ENCODE results near the gene BTN3A1. TPM values are rescaled to one million over a fixed set of nuclear protein-coding genes. Genes with fewer than 3 reads are reported as not detected.
A peak's percentile ranks its signal among the peaks of the same experiment; 100 is the strongest.
"Not testable (repeated sequence)": the region's sequence is repeated elsewhere in the genome, so short reads cannot be mapped to it uniquely, and the experiment has no call there.

The BTN3A1 gene
- total and polyA plus RNA-seq, 2 donors, result 13.3 to 39.8 TPM

- Histone ChIP-seq H3K27ac (ENCODE audit: low read depth) (no peak overlapping the region), H3K36me3 (ENCODE audit: insufficient read depth) (no peaks in the 10 kb centered on the region), H3K4me3 (ENCODE audit: low read depth, low read length) (no peak overlapping the region), H3K4me1 (ENCODE audit: insufficient read depth) (no peaks in the 10 kb centered on the region)
- WGBS, result 91% methylated on average over 4 of the region's 4 CpGs
- DNase-seq (ENCODE audit: extremely low spot score), result no peak
Observed at GRCh38 chr6:26412954-26413353, 10.9 kb downstream of the BTN3A1 start.

- WGBS, result 83% methylated on average over 3 of the region's 3 CpGs
- H3K27ac ChIP-seq (ENCODE audit: low read depth), result no peak overlapping the region
- no peaks in the 10 kb centered on the region for H3K36me3 ChIP-seq (ENCODE audit: insufficient read depth)
- no peak overlapping the region for H3K4me3 ChIP-seq (ENCODE audit: low read depth, low read length)
- H3K4me1 ChIP-seq (ENCODE audit: insufficient read depth), result no peaks in the 10 kb centered on the region
- DNase-seq (ENCODE audit: extremely low spot score), result no peak
Observed at GRCh38 chr6:26414281-26414680, 12.2 kb downstream of the BTN3A1 start.

GRCh38 chr6:26415036-26415614, 13.1 kb downstream of the BTN3A1 start:
- no peaks in the 10 kb centered on the region for H3K4me1 ChIP-seq (ENCODE audit: insufficient read depth)
- no peaks in the 10 kb centered on the region for H3K36me3 ChIP-seq (ENCODE audit: insufficient read depth)
- WGBS, result 94% methylated on average over 1 of the region's 1 CpG
- no peak overlapping the region for H3K4me3 ChIP-seq (ENCODE audit: low read depth, low read length)
- no peak for DNase-seq (ENCODE audit: extremely low spot score)
- no peak overlapping the region for H3K27ac ChIP-seq (ENCODE audit: low read depth)

- Histone ChIP-seq H3K27ac (ENCODE audit: low read depth) (no peak overlapping the region), H3K4me1 (ENCODE audit: insufficient read depth) (no peaks in the 10 kb centered on the region), H3K4me3 (ENCODE audit: low read depth, low read length) (no peak overlapping the region), H3K36me3 (ENCODE audit: insufficient read depth) (no peaks in the 10 kb centered on the region)
- no peak for DNase-seq (ENCODE audit: extremely low spot score)
- 92% methylated on average over 2 of the region's 2 CpGs for WGBS
Observed at GRCh38 chr6:26415791-26416190, 13.7 kb downstream of the BTN3A1 start.

- no peaks in the 10 kb centered on the region for H3K4me1 ChIP-seq (ENCODE audit: insufficient read depth)
- H3K27ac ChIP-seq (ENCODE audit: low read depth), result no peak overlapping the region
- no peak for DNase-seq (ENCODE audit: extremely low spot score)
- H3K4me3 ChIP-seq (ENCODE audit: low read depth, low read length), result no peak overlapping the region
- H3K36me3 ChIP-seq (ENCODE audit: insufficient read depth), result no peaks in the 10 kb centered on the region
- 95% methylated on average over 1 of the region's 1 CpG for WGBS
Observed at GRCh38 chr6:26416288-26416687, 14.2 kb downstream of the BTN3A1 start.

GRCh38 chr6:26418077-26418476, 16.0 kb downstream of the BTN3A1 start:
- DNase-seq (ENCODE audit: extremely low spot score); H3K36me3 ChIP-seq (ENCODE audit: insufficient read depth); H3K27ac ChIP-seq (ENCODE audit: low read depth); H3K4me1 ChIP-seq (ENCODE audit: insufficient read depth); H3K4me3 ChIP-seq (ENCODE audit: low read depth, low read length): not testable (repeated sequence)
- WGBS, result 97% methylated on average over 2 of the region's 2 CpGs

GRCh38 chr6:26418795-26419194, 16.7 kb downstream of the BTN3A1 start:
- DNase-seq (ENCODE audit: extremely low spot score); H3K36me3 ChIP-seq (ENCODE audit: insufficient read depth); H3K27ac ChIP-seq (ENCODE audit: low read depth); H3K4me3 ChIP-seq (ENCODE audit: low read depth, low read length); H3K4me1 ChIP-seq (ENCODE audit: insufficient read depth): not testable (repeated sequence)
- WGBS, result 98% methylated on average over 3 of the region's 3 CpGs

- no peaks in the 10 kb centered on the region for H3K36me3 ChIP-seq (ENCODE audit: insufficient read depth)
- peak overlapping the region; percentile 53 for H3K27ac ChIP-seq (ENCODE audit: low read depth)
- no peak overlapping the region for H3K4me3 ChIP-seq (ENCODE audit: low read depth, low read length)
- DNase-seq (ENCODE audit: extremely low spot score), result peak; percentile 11
- H3K4me1 ChIP-seq (ENCODE audit: insufficient read depth), result peaks cover 2% of the 10 kb centered on the region
- WGBS, result 20% methylated on average over 4 of the region's 4 CpGs
Observed at GRCh38 chr6:26420688-26421171, 18.7 kb downstream of the BTN3A1 start.

- H3K27ac ChIP-seq (ENCODE audit: low read depth), result peak overlapping the region; percentile 94
- peak; percentile 90 for DNase-seq (ENCODE audit: extremely low spot score)
- H3K4me3 ChIP-seq (ENCODE audit: low read depth, low read length), result peak overlapping the region; percentile 67
- peaks cover 2% of the 10 kb centered on the region for H3K4me1 ChIP-seq (ENCODE audit: insufficient read depth)
- no peaks in the 10 kb centered on the region for H3K36me3 ChIP-seq (ENCODE audit: insufficient read depth)
- under 1% methylated on average over 31 of the region's 31 CpGs for WGBS
Observed at GRCh38 chr6:26421259-26422144, 19.4 kb downstream of the BTN3A1 start.

- H3K36me3 ChIP-seq (ENCODE audit: insufficient read depth), result no peaks in the 10 kb centered on the region
- H3K4me3 ChIP-seq (ENCODE audit: low read depth, low read length), result no peak overlapping the region
- H3K4me1 ChIP-seq (ENCODE audit: insufficient read depth), result peaks cover 2% of the 10 kb centered on the region
- no peak overlapping the region for H3K27ac ChIP-seq (ENCODE audit: low read depth)
- 81% methylated on average over 3 of the region's 3 CpGs for WGBS
- no peak for DNase-seq (ENCODE audit: extremely low spot score)
Observed at GRCh38 chr6:26422329-26422728, 20.3 kb downstream of the BTN3A1 start.

GRCh38 chr6:26426691-26427450, 24.8 kb downstream of the BTN3A1 start:
- Histone ChIP-seq H3K4me1 (ENCODE audit: insufficient read depth) (peaks cover 2% of the 10 kb centered on the region), H3K36me3 (ENCODE audit: insufficient read depth) (no peaks in the 10 kb centered on the region), H3K4me3 (ENCODE audit: low read depth, low read length) (no peak overlapping the region), H3K27ac (ENCODE audit: low read depth) (no peak overlapping the region)
- no peak for DNase-seq (ENCODE audit: extremely low spot score)
- WGBS, result 96% methylated on average over 5 of the region's 5 CpGs

GRCh38 chr6:26427451-26427809, 25.4 kb downstream of the BTN3A1 start:
- Histone ChIP-seq H3K4me1 (ENCODE audit: insufficient read depth) (peaks cover 2% of the 10 kb centered on the region), H3K36me3 (ENCODE audit: insufficient read depth) (no peaks in the 10 kb centered on the region), H3K27ac (ENCODE audit: low read depth) (no peak overlapping the region), H3K4me3 (ENCODE audit: low read depth, low read length) (no peak overlapping the region)
- 88% methylated on average over 3 of the region's 3 CpGs for WGBS
- DNase-seq (ENCODE audit: extremely low spot score), result no peak

- no peak overlapping the region for H3K4me3 ChIP-seq (ENCODE audit: low read depth, low read length)
- no peak for DNase-seq (ENCODE audit: extremely low spot score)
- 94% methylated on average over 2 of the region's 2 CpGs for WGBS
- H3K4me1 ChIP-seq (ENCODE audit: insufficient read depth), result peaks cover 2% of the 10 kb centered on the region
- H3K27ac ChIP-seq (ENCODE audit: low read depth), result no peak overlapping the region
- no peaks in the 10 kb centered on the region for H3K36me3 ChIP-seq (ENCODE audit: insufficient read depth)
Observed at GRCh38 chr6:26428206-26428605, 26.1 kb downstream of the BTN3A1 start.

Measured in urinary bladder (tissue), 4 donors.